HEK293 (cell line): ENCODE measurements around the gene NGB.

Experiments
- BCL11B ChIP-seq: fragments of 450-650 bp; formaldehyde crosslinking; IDR thresholded peaks from 2 replicates; pipeline ENCODE4 v1.5.1; 2016; ENCODE audit warnings: low read depth, missing biosample characterization, missing genetic modification characterization
- HOXA7 ChIP-seq: sonication (generic); formaldehyde crosslinking; IDR thresholded peaks from 2 replicates; pipeline ENCODE4 v1.8.1; 2022; ENCODE audit warnings: missing genetic modification reagents, borderline replicate concordance
- IKZF3 ChIP-seq: fragments of 450-650 bp; IDR thresholded peaks from 2 replicates; pipeline ENCODE4 v1.5.0; 2018; ENCODE audit warnings: missing biosample characterization, mild to moderate bottlenecking, missing genetic modification characterization, moderate library complexity
- KLF9 ChIP-seq: fragments of 450-650 bp; formaldehyde crosslinking; IDR thresholded peaks from 2 replicates; pipeline ENCODE4 v1.5.1; 2016; ENCODE audit warnings: missing biosample characterization, missing genetic modification characterization, low read depth
- OSR2 ChIP-seq: fragments of 450-650 bp; formaldehyde crosslinking; IDR thresholded peaks from 2 replicates; pipeline ENCODE4 v1.5.1; 2016; ENCODE audit warnings: missing biosample characterization, missing genetic modification characterization
- OVOL3 ChIP-seq: fragments of 450-650 bp; formaldehyde crosslinking; IDR thresholded peaks from 2 replicates; pipeline ENCODE4 v1.5.1; 2016; ENCODE audit warnings: missing biosample characterization, missing genetic modification characterization
- PRDM1 ChIP-seq: fragments of 450-650 bp; formaldehyde crosslinking; IDR thresholded peaks from 2 replicates; pipeline ENCODE4; 2016; ENCODE audit warnings: missing biosample characterization, missing genetic modification characterization
- SCRT2 ChIP-seq: fragments of 450-650 bp; formaldehyde crosslinking; IDR thresholded peaks from 2 replicates; pipeline ENCODE4 v1.5.1; 2016; ENCODE audit warnings: missing biosample characterization, missing genetic modification characterization
- YY1 ChIP-seq: fragments of 450-650 bp; formaldehyde crosslinking; IDR thresholded peaks from 2 replicates; pipeline ENCODE4 v1.5.1; 2018; ENCODE audit warnings: missing biosample characterization, missing genetic modification characterization
- ZBTB6 ChIP-seq: fragments of 450-650 bp; formaldehyde crosslinking; IDR thresholded peaks from 2 replicates; pipeline ENCODE4 v1.5.1; 2017; ENCODE audit warnings: missing biosample characterization, missing genetic modification characterization
- ZNF140 ChIP-seq: fragments of 450-650 bp; formaldehyde crosslinking; IDR thresholded peaks from 2 replicates; pipeline ENCODE4 v1.5.1; 2016; ENCODE audit warnings: missing biosample characterization, missing genetic modification characterization
- ZNF157 ChIP-seq: fragments of 450-650 bp; formaldehyde crosslinking; IDR thresholded peaks from 2 replicates; pipeline ENCODE4 v1.5.1; 2016; ENCODE audit warnings: missing biosample characterization, missing genetic modification characterization
- ZNF184 ChIP-seq: fragments of 450-650 bp; IDR thresholded peaks from 2 replicates; pipeline ENCODE4 v1.5.1; 2018; ENCODE audit warnings: missing biosample characterization, mild to moderate bottlenecking, missing genetic modification characterization
- ZNF2 ChIP-seq: fragments of 450-650 bp; formaldehyde crosslinking; IDR thresholded peaks from 2 replicates; pipeline ENCODE4 v1.5.1; 2016; ENCODE audit warnings: missing biosample characterization, missing genetic modification characterization
- ZNF211 ChIP-seq: fragments of 450-650 bp; formaldehyde crosslinking; IDR thresholded peaks from 2 replicates; pipeline ENCODE4 v1.5.1; 2016; ENCODE audit warnings: low read depth, missing biosample characterization, missing genetic modification characterization
- ZNF24 ChIP-seq: fragments of 450-650 bp; formaldehyde crosslinking; IDR thresholded peaks from 2 replicates; pipeline ENCODE4 v1.5.1; 2016; ENCODE audit warnings: missing biosample characterization, missing genetic modification characterization
- ZNF280C ChIP-seq: fragments of 450-650 bp; formaldehyde crosslinking; IDR thresholded peaks from 2 replicates; pipeline ENCODE4 v1.5.1; 2016; ENCODE audit warnings: missing biosample characterization, missing genetic modification characterization
- ZNF341 ChIP-seq: fragments of 450-650 bp; formaldehyde crosslinking; IDR thresholded peaks from 2 replicates; pipeline ENCODE4; 2016; ENCODE audit warnings: low read depth, missing biosample characterization, missing genetic modification characterization
- ZNF366 ChIP-seq: fragments of 450-650 bp; formaldehyde crosslinking; conservative IDR thresholded peaks from 2 replicates; pipeline ENCODE4 v1.5.1; 2016; ENCODE audit warnings: missing biosample characterization, missing genetic modification characterization
- ZNF433 ChIP-seq: fragments of 450-650 bp; formaldehyde crosslinking; IDR thresholded peaks from 2 replicates; pipeline ENCODE4 v1.5.1; 2016; ENCODE audit warnings: missing biosample characterization, missing genetic modification characterization, low read depth
- ZNF48 ChIP-seq: fragments of 450-650 bp; formaldehyde crosslinking; IDR thresholded peaks from 2 replicates; pipeline ENCODE4 v1.5.1; 2016; ENCODE audit warnings: missing biosample characterization, missing genetic modification characterization
- ZNF514 ChIP-seq: fragments of 450-650 bp; formaldehyde crosslinking; IDR thresholded peaks from 2 replicates; pipeline ENCODE4 v1.5.1; 2016; ENCODE audit warnings: missing biosample characterization, missing genetic modification characterization
- ZNF521 ChIP-seq: fragments of 450-650 bp; formaldehyde crosslinking; IDR thresholded peaks from 2 replicates; pipeline ENCODE4 v1.5.1; 2017; ENCODE audit warnings: missing biosample characterization, mild to moderate bottlenecking, missing genetic modification characterization
- ZNF529 ChIP-seq: fragments of 450-650 bp; formaldehyde crosslinking; IDR thresholded peaks from 2 replicates; pipeline ENCODE4 v1.5.1; 2017; ENCODE audit warnings: missing genetic modification characterization, missing biosample characterization; ENCODE audit not compliant: insufficient replicate concordance
- ZNF544 ChIP-seq: fragments of 450-650 bp; formaldehyde crosslinking; IDR thresholded peaks from 2 replicates; pipeline ENCODE4 v1.5.0; 2017; ENCODE audit warnings: missing biosample characterization, missing genetic modification characterization
- ZNF600 ChIP-seq: fragments of 450-650 bp; formaldehyde crosslinking; IDR thresholded peaks from 2 replicates; pipeline ENCODE4 v1.5.1; 2016; ENCODE audit warnings: missing biosample characterization, missing genetic modification characterization
- ZNF623 ChIP-seq: fragments of 450-650 bp; formaldehyde crosslinking; IDR thresholded peaks from 2 replicates; pipeline ENCODE4 v1.5.1; 2016; ENCODE audit warnings: missing biosample characterization, missing genetic modification characterization
- ZNF624 ChIP-seq: fragments of 450-650 bp; formaldehyde crosslinking; IDR thresholded peaks from 2 replicates; pipeline ENCODE4 v1.5.1; 2017; ENCODE audit warnings: missing biosample characterization, missing genetic modification characterization
- ZNF654 ChIP-seq: fragments of 450-650 bp; formaldehyde crosslinking; IDR thresholded peaks from 2 replicates; pipeline ENCODE4 v1.5.1; 2016; ENCODE audit warnings: low read depth, missing biosample characterization, missing genetic modification characterization
- ZNF701 ChIP-seq: fragments of 450-650 bp; formaldehyde crosslinking; IDR thresholded peaks from 2 replicates; pipeline ENCODE4 v1.5.1; 2016; ENCODE audit warnings: missing biosample characterization, missing genetic modification characterization
- ZNF707 ChIP-seq: fragments of 450-650 bp; formaldehyde crosslinking; IDR thresholded peaks from 2 replicates; pipeline ENCODE4 v1.5.1; 2016; ENCODE audit warnings: missing biosample characterization, missing genetic modification characterization
- ZSCAN18 ChIP-seq: fragments of 450-650 bp; formaldehyde crosslinking; IDR thresholded peaks from 2 replicates; pipeline ENCODE4 v1.5.1; 2016; ENCODE audit warnings: missing biosample characterization, missing genetic modification characterization
- ZXDB ChIP-seq: fragments of 450-650 bp; formaldehyde crosslinking; IDR thresholded peaks from 2 replicates; pipeline ENCODE4 v1.5.1; 2016; ENCODE audit warnings: missing biosample characterization, missing genetic modification characterization
- TF ChIP-seq, protein P1 (sequence below): fragments of 450-650 bp; formaldehyde crosslinking; IDR thresholded peaks from 2 replicates; pipeline ENCODE4 v1.5.1; 2016; ENCODE audit warnings: missing biosample characterization, missing genetic modification characterization, low read depth

Gene NGB

GRCh38 chr14:77303417-77304156, 32.6 kb upstream of the NGB start (continued):
- TF ChIP-seq ZNF521 (tag by site-specific recombination) (no peak), HOXA7 (CRISPR knock-in tag) (no peak), ZNF701 (tag by site-specific recombination) (no peak), ZNF140 (tag by site-specific recombination) (no peak), ZNF654 (tag by site-specific recombination) (peak; percentile 14), YY1 (tag by site-specific recombination) (no peak), ZNF529 (tag by site-specific recombination) (no peak), ZNF48 (no peak), ZNF211 (tag by site-specific recombination) (no peak), ZNF157 (tag by site-specific recombination) (no peak), ZNF514 (tag by site-specific recombination) (no peak), ZNF24 (tag by site-specific recombination) (peak; percentile 82), ZNF623 (tag by site-specific recombination) (no peak), ZNF366 (tag by site-specific recombination) (peak; percentile 89), ZNF341 (tag by site-specific recombination) (no peak), ZNF2 (peak; percentile 41; the same call in 1 of the 2 replicates), IKZF3 (no peak), OSR2 (peak; percentile 70), ZSCAN18 (no peak), ZNF544 (tag by site-specific recombination) (no peak), ZNF433 (tag by site-specific recombination) (no peak), SCRT2 (tag by site-specific recombination) (peak; percentile 97), PRDM1 (tag by site-specific recombination) (peak; percentile 82), ZXDB (tag by site-specific recombination) (peak; percentile 51; the same call in 1 of the 2 replicates), ZBTB6 (tag by site-specific recombination) (no peak), ZNF280C (no peak), ZNF624 (no peak), OVOL3 (tag by site-specific recombination) (no peak), KLF9 (tag by site-specific recombination) (no peak), BCL11B (tag by site-specific recombination) (no peak), ZNF707 (no peak), ZNF600 (tag by site-specific recombination) (peak; percentile 79), ZNF184 (0 out of 2 replicates have a peak, but pooled peaks have one; percentile 64)
- TF ChIP-seq, protein P1, sequence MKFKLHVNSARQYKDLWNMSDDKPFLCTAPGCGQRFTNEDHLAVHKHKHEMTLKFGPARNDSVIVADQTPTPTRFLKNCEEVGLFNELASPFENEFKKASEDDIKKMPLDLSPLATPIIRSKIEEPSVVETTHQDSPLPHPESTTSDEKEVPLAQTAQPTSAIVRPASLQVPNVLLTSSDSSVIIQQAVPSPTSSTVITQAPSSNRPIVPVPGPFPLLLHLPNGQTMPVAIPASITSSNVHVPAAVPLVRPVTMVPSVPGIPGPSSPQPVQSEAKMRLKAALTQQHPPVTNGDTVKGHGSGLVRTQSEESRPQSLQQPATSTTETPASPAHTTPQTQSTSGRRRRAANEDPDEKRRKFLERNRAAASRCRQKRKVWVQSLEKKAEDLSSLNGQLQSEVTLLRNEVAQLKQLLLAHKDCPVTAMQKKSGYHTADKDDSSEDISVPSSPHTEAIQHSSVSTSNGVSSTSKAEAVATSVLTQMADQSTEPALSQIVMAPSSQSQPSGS (tag by site-specific recombination) = peak; percentile 66
